ENCODE measurements around the gene CHMP2B. TPM values are rescaled to one million over a fixed set of nuclear protein-coding genes. Genes with fewer than 3 reads are reported as not detected.

Gene CHMP2B
- total RNA-seq, 1 experiment from 2014 or later: 54.3 TPM

DNA sequence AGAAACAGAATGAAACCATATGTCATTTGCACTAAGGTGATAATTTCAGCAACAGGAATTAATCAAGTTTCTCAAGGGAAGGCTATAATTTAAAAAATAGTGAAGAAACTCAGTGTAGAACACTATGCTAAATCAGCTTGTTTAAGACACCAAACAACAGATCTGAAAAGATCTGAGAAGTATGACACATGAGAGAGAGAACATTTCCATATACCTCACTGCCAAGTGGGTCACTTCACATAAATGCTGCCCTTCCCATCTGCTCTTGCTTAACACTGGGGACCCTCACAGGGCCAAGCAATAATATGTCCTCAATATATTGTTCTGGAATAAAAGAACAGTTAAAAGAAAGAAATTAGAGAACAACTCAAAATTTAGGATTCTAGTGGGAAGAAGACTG, 45.6 kb upstream of the CHMP2B start:
- CTCF ChIA-PET: no interaction called here

More for the DNA sequence above, 45.6 kb upstream of the CHMP2B start:
- no peak overlapping the region for H3K9ac ChIP-seq (ENCODE audit: low read length)
- no peak overlapping the region for H3K4me2 ChIP-seq (ENCODE audit: low read length)
- H3K27ac ChIP-seq (ENCODE audit: low read depth, low read length): no peak overlapping the region
- ChIA-PET RAD21 (ENCODE audit: low non-redundant PET in 1 of 2, low total read pairs in 2 of 2, uncharacterized antibody in 2 of 2, unreplicated experiment in 2 of 2) (no interaction called here), POLR2A (no interaction called here)
- no peak overlapping the region for H2AFZ ChIP-seq (ENCODE audit: low read depth, low read length, poor library complexity, severe bottlenecking)
- no peaks in the 10 kb centered on the region for H3K36me3 ChIP-seq (ENCODE audit: control insufficient read depth in 1 of 2, insufficient read depth in 2 of 2, low read length in 2 of 2)
- DNase-seq (ENCODE audit: low read depth, low spot score) (no peak), ATAC-seq (no peak)
- no peaks in the 10 kb centered on the region for H3K9me3 ChIP-seq (ENCODE audit: control insufficient read depth in 1 of 2, insufficient read depth in 1 of 2, low read depth in 1 of 2, low read length in 2 of 2)
- no peaks in the 10 kb centered on the region for H3K9me2 ChIP-seq (ENCODE audit: insufficient read depth)
- H3K4me3 ChIP-seq (replicated peaks in 1 of 2; ENCODE audit: low read depth in 1 of 2, low read length in 2 of 2): no peak overlapping the region
- H4K20me1 ChIP-seq (ENCODE audit: insufficient read depth): no peaks in the 10 kb centered on the region
- no peaks in the 10 kb centered on the region for H3K4me1 ChIP-seq (ENCODE audit: control insufficient read depth in 1 of 2, insufficient read depth in 2 of 2, low read length in 2 of 2)
- H3K79me2 ChIP-seq (ENCODE audit: insufficient read depth, low read length): no peaks in the 10 kb centered on the region
- no TSS peak for BruUV-seq (replicated peaks)
- no peak for TF ChIP-seq EGR1 (IDR thresholded peaks at IDR 0.05; ENCODE audit: low read depth)
- TF ChIP-seq SIN3A (IDR thresholded peaks at IDR 0.05; ENCODE audit: low read depth): no peak
- TF ChIP-seq MAX (IDR thresholded peaks at IDR 0.05): no peak
- no peak for TF ChIP-seq POLR2AphosphoS5 (IDR thresholded peaks at IDR 0.05; ENCODE audit: low read depth, low read length)
- no peak for TF ChIP-seq CBX3 (IDR thresholded peaks at IDR 0.05; ENCODE audit: low read depth)
- TF ChIP-seq, protein P1, sequence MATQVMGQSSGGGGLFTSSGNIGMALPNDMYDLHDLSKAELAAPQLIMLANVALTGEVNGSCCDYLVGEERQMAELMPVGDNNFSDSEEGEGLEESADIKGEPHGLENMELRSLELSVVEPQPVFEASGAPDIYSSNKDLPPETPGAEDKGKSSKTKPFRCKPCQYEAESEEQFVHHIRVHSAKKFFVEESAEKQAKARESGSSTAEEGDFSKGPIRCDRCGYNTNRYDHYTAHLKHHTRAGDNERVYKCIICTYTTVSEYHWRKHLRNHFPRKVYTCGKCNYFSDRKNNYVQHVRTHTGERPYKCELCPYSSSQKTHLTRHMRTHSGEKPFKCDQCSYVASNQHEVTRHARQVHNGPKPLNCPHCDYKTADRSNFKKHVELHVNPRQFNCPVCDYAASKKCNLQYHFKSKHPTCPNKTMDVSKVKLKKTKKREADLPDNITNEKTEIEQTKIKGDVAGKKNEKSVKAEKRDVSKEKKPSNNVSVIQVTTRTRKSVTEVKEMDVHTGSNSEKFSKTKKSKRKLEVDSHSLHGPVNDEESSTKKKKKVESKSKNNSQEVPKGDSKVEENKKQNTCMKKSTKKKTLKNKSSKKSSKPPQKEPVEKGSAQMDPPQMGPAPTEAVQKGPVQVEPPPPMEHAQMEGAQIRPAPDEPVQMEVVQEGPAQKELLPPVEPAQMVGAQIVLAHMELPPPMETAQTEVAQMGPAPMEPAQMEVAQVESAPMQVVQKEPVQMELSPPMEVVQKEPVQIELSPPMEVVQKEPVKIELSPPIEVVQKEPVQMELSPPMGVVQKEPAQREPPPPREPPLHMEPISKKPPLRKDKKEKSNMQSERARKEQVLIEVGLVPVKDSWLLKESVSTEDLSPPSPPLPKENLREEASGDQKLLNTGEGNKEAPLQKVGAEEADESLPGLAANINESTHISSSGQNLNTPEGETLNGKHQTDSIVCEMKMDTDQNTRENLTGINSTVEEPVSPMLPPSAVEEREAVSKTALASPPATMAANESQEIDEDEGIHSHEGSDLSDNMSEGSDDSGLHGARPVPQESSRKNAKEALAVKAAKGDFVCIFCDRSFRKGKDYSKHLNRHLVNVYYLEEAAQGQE (IDR thresholded peaks at IDR 0.05; ENCODE audit: low read depth): no peak
- TF ChIP-seq SRF (IDR thresholded peaks at IDR 0.05; ENCODE audit: low read depth): no peak
- no peak for TF ChIP-seq CTCF (IDR thresholded peaks at IDR 0.05 in 2 of 3, conservative IDR thresholded peaks at IDR 0.05 in 1 of 3; ENCODE audit: borderline replicate concordance in 1 of 3, insufficient read depth in 1 of 3, low read depth in 2 of 3, low read length in 2 of 3)
- TF ChIP-seq EZH2 (IDR thresholded peaks at IDR 0.05): no peak
- no peak for TF ChIP-seq ZBTB33 (IDR thresholded peaks at IDR 0.05; ENCODE audit: extremely low read depth, insufficient replicate concordance, low read length)
- no peak for TF ChIP-seq YY1 (IDR thresholded peaks at IDR 0.05; ENCODE audit: extremely low read depth, insufficient replicate concordance, low read depth, low read length)
- no peak for TF ChIP-seq FOSL1 (IDR thresholded peaks at IDR 0.05; ENCODE audit: low read depth)
- TF ChIP-seq ELF1 (IDR thresholded peaks at IDR 0.05; ENCODE audit: borderline replicate concordance, low read depth): no peak
- TF ChIP-seq, protein P2, sequence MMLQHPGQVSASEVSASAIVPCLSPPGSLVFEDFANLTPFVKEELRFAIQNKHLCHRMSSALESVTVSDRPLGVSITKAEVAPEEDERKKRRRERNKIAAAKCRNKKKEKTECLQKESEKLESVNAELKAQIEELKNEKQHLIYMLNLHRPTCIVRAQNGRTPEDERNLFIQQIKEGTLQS (IDR thresholded peaks at IDR 0.05): no peak
- no peaks in the 10 kb centered on the region for H3K27me3 ChIP-seq (ENCODE audit: insufficient read depth, low read length)
- intact Hi-C loops (cut with micrococcal nuclease): loop anchor here (10.0 kb wide), 1 partner anchor 77 kb away; no protein-coding TSS in a partner anchor

Measured in HCT116 (cell line).